Tibial artery (tissue), 4 donors: ENCODE results near the gene ARHGEF6.

Source experiments
- DNase-seq, 2 donors: peaks; one replicate each; pipeline ENCODE4 v3.0.0-alpha.2; 2019
- H3K27ac ChIP-seq, 2 donors: fragments of 200-600 bp; sonication (generic) in 1 of 2; 1 replicate in 1 of 2; 2 replicates in 1 of 2; pipeline ENCODE4 v1.5.1; 2018 to 2019; ENCODE audit warnings: mild to moderate bottlenecking in 1 of 2
- H3K27me3 ChIP-seq, 2 donors: fragments of 200-600 bp; sonication (generic) in 1 of 2; one replicate each; pipeline versions ENCODE4 v1.5.1 to v1.6.0; 2016 to 2019
- H3K36me3 ChIP-seq, 3 donors: fragments of 200-600 bp; sonication (generic) in 2 of 3; one replicate each; pipeline ENCODE4 v1.5.1; 2016 to 2019; ENCODE audit warnings: mild to moderate bottlenecking in 2 of 3
- H3K4me1 ChIP-seq, 4 donors: fragments of 200-600 bp; sonication (generic) in 2 of 4; 1 replicate in 3 of 4; 2 replicates in 1 of 4; pipeline ENCODE4 v1.5.1; 2016 to 2019
- H3K4me3 ChIP-seq, 2 donors: fragments of 200-600 bp; sonication (generic) in 1 of 2; 1 replicate in 1 of 2; 2 replicates in 1 of 2; pipeline ENCODE4 v1.5.1; 2018 to 2019; ENCODE audit warnings: mild to moderate bottlenecking in 2 of 2
- H3K9me3 ChIP-seq, 3 donors: fragments of 200-600 bp; sonication (generic) in 1 of 3; one replicate each; pipeline ENCODE4 v1.5.1; 2016 to 2019
- CTCF ChIP-seq, 2 experiments: fragments of 200-600 bp in 1 of 2; fragments of 450-650 bp in 1 of 2; IDR thresholded peaks; one replicate each; pipeline ENCODE4 v1.5.1; 2017 to 2019; ENCODE audit warnings: antibody characterized with exemption in 2 of 2, mild to moderate bottlenecking in 1 of 2, moderate library complexity in 1 of 2
- intact Hi-C: fragments of 100-400 bp; cut with DNase I; formaldehyde crosslinking; loops from one replicate; pipeline ENCODE4 v1.15.0; 2023; ENCODE audit warnings: low total_unique reads

The ARHGEF6 gene

GRCh38 chrX:136625246-136625645 lies 155.5 kb downstream of the ARHGEF6 start:
- Histone ChIP-seq H3K4me1 (no peaks in the 10 kb centered on the region), H3K27ac (no peak overlapping the region), H3K9me3 (no peaks in the 10 kb centered on the region), H3K27me3 (no peaks in the 10 kb centered on the region), H3K4me3 (no peak overlapping the region), H3K36me3 (no peaks in the 10 kb centered on the region)
- no peak for TF ChIP-seq CTCF (IDR thresholded peaks at IDR 0.05)
- intact Hi-C loops: no loop called here
- DNase-seq: no peak

- Histone ChIP-seq H3K9me3 (no peaks in the 10 kb centered on the region), H3K27me3 (no peaks in the 10 kb centered on the region), H3K27ac (no peak overlapping the region), H3K4me1 (no peaks in the 10 kb centered on the region), H3K36me3 (no peaks in the 10 kb centered on the region), H3K4me3 (no peak overlapping the region)
- DNase-seq: no peak
- intact Hi-C loops: no loop called here
- TF ChIP-seq CTCF (IDR thresholded peaks at IDR 0.05): no peak
Observed at GRCh38 chrX:136623396-136623795, 157.3 kb downstream of the ARHGEF6 start.

- DNase-seq: no peak
- no peaks in the 10 kb centered on the region for H3K36me3 ChIP-seq
- TF ChIP-seq CTCF (IDR thresholded peaks at IDR 0.05): no peak
- H3K27ac ChIP-seq: no peak overlapping the region
- H3K4me1 ChIP-seq: no peaks in the 10 kb centered on the region
- H3K27me3 ChIP-seq: no peaks in the 10 kb centered on the region
- H3K4me3 ChIP-seq: no peak overlapping the region
- H3K9me3 ChIP-seq: no peaks in the 10 kb centered on the region
- intact Hi-C loops: no loop called here
Observed at GRCh38 chrX:136622568-136622967, 158.2 kb downstream of the ARHGEF6 start.

- no peaks in the 10 kb centered on the region for H3K9me3 ChIP-seq
- H3K27me3 ChIP-seq: no peaks in the 10 kb centered on the region
- H3K27ac ChIP-seq: no peak overlapping the region
- no peak overlapping the region for H3K4me3 ChIP-seq
- TF ChIP-seq CTCF (IDR thresholded peaks at IDR 0.05): no peak
- intact Hi-C loops: no loop called here
- H3K4me1 ChIP-seq: no peaks in the 10 kb centered on the region
- DNase-seq: no peak
- H3K36me3 ChIP-seq: no peaks in the 10 kb centered on the region
Observed at GRCh38 chrX:136620780-136621179, 160.0 kb downstream of the ARHGEF6 start.

- intact Hi-C loops: no loop called here
- DNase-seq: no peak
- H3K27me3 ChIP-seq: no peaks in the 10 kb centered on the region
- H3K9me3 ChIP-seq: no peaks in the 10 kb centered on the region
- H3K4me3 ChIP-seq: no peak overlapping the region
- no peak for TF ChIP-seq CTCF (IDR thresholded peaks at IDR 0.05)
- H3K27ac ChIP-seq: no peak overlapping the region
- no peaks in the 10 kb centered on the region for H3K4me1 ChIP-seq
- H3K36me3 ChIP-seq: no peaks in the 10 kb centered on the region
Observed at GRCh38 chrX:136619899-136620505, 160.7 kb downstream of the ARHGEF6 start.
